ENCODE data around the gene ENOX1.

The ENOX1 gene

GRCh38 chr13:43316946-43317353 is 469.8 kb downstream of the ENOX1 start:
- no peaks in the 10 kb centered on the region for H3K27me3 ChIP-seq (ENCODE audit: control insufficient read depth in 1 of 2, insufficient read depth in 2 of 2, low read length in 2 of 2)
- peak overlapping the region in 1 of 2 donors; percentile 41 for H3K4me3 ChIP-seq (ENCODE audit: low read depth in 1 of 2, low read length in 2 of 2)
- H3K9ac ChIP-seq (ENCODE audit: low read length) = no peak overlapping the region
- H3K4me1 ChIP-seq (ENCODE audit: insufficient read depth, low read length) = peaks cover 20% of the 10 kb centered on the region
- no peak overlapping the region for H3K27ac ChIP-seq (ENCODE audit: low read depth, low read length)
- peaks cover 5% of the 10 kb centered on the region for H3K36me3 ChIP-seq (ENCODE audit: insufficient read depth, low read length)
- no peaks in the 10 kb centered on the region for H3K9me3 ChIP-seq (ENCODE audit: low read length)

GRCh38 chr13:43316281-43316680 is 470.5 kb downstream of the ENOX1 start:
- Histone ChIP-seq H3K9me3 (ENCODE audit: low read length) (no peaks in the 10 kb centered on the region), H3K9ac (ENCODE audit: low read length) (no peak overlapping the region), H3K27me3 (ENCODE audit: control insufficient read depth in 1 of 2, insufficient read depth in 2 of 2, low read length in 2 of 2) (no peaks in the 10 kb centered on the region), H3K36me3 (ENCODE audit: insufficient read depth, low read length) (no peaks in the 10 kb centered on the region), H3K4me3 (ENCODE audit: low read depth in 1 of 2, low read length in 2 of 2) (no peak overlapping the region), H3K4me1 (ENCODE audit: insufficient read depth, low read length) (peaks cover 20% of the 10 kb centered on the region), H3K27ac (ENCODE audit: low read depth, low read length) (no peak overlapping the region)

- H3K9ac ChIP-seq (ENCODE audit: low read length) = no peak overlapping the region
- H3K36me3 ChIP-seq (ENCODE audit: insufficient read depth, low read length) = no peaks in the 10 kb centered on the region
- no peaks in the 10 kb centered on the region for H3K9me3 ChIP-seq (ENCODE audit: low read length)
- no peak overlapping the region for H3K4me3 ChIP-seq (ENCODE audit: low read depth in 1 of 2, low read length in 2 of 2)
- H3K27me3 ChIP-seq (ENCODE audit: control insufficient read depth in 1 of 2, insufficient read depth in 2 of 2, low read length in 2 of 2) = no peaks in the 10 kb centered on the region
- H3K4me1 ChIP-seq (ENCODE audit: insufficient read depth, low read length) = peaks cover 20% of the 10 kb centered on the region
- H3K27ac ChIP-seq (ENCODE audit: low read depth, low read length) = no peak overlapping the region
These were observed 471.2 kb downstream of the ENOX1 start for GRCh38 chr13:43315522-43315921.

- Histone ChIP-seq H3K4me3 (ENCODE audit: low read depth in 1 of 2, low read length in 2 of 2) (no peak overlapping the region), H3K27ac (ENCODE audit: low read depth, low read length) (no peak overlapping the region), H3K27me3 (ENCODE audit: control insufficient read depth in 1 of 2, insufficient read depth in 2 of 2, low read length in 2 of 2) (no peaks in the 10 kb centered on the region), H3K9me3 (ENCODE audit: low read length) (no peaks in the 10 kb centered on the region), H3K36me3 (ENCODE audit: insufficient read depth, low read length) (no peaks in the 10 kb centered on the region), H3K4me1 (ENCODE audit: insufficient read depth, low read length) (peaks cover 40% of the 10 kb centered on the region), H3K9ac (ENCODE audit: low read length) (no peak overlapping the region)
These were observed 477.5 kb downstream of the ENOX1 start for GRCh38 chr13:43309311-43309710.

- peaks cover 53% of the 10 kb centered on the region for H3K4me1 ChIP-seq (ENCODE audit: insufficient read depth, low read length)
- peak overlapping the region; percentile 16 for H3K27ac ChIP-seq (ENCODE audit: low read depth, low read length)
- H3K27me3 ChIP-seq (ENCODE audit: control insufficient read depth in 1 of 2, insufficient read depth in 2 of 2, low read length in 2 of 2) = no peaks in the 10 kb centered on the region
- H3K36me3 ChIP-seq (ENCODE audit: insufficient read depth, low read length) = no peaks in the 10 kb centered on the region
- no peak overlapping the region for H3K9ac ChIP-seq (ENCODE audit: low read length)
- no peaks in the 10 kb centered on the region for H3K9me3 ChIP-seq (ENCODE audit: low read length)
- no peak overlapping the region for H3K4me3 ChIP-seq (ENCODE audit: low read depth in 1 of 2, low read length in 2 of 2)
These were observed 478.8 kb downstream of the ENOX1 start for GRCh38 chr13:43307921-43308433.

- no peak overlapping the region for H3K4me3 ChIP-seq (ENCODE audit: low read depth in 1 of 2, low read length in 2 of 2)
- H3K27ac ChIP-seq (ENCODE audit: low read depth, low read length) = peak overlapping the region; percentile 66
- no peaks in the 10 kb centered on the region for H3K27me3 ChIP-seq (ENCODE audit: control insufficient read depth in 1 of 2, insufficient read depth in 2 of 2, low read length in 2 of 2)
- H3K36me3 ChIP-seq (ENCODE audit: insufficient read depth, low read length) = no peaks in the 10 kb centered on the region
- H3K9ac ChIP-seq (ENCODE audit: low read length) = no peak overlapping the region
- H3K4me1 ChIP-seq (ENCODE audit: insufficient read depth, low read length) = peaks cover 57% of the 10 kb centered on the region
- H3K9me3 ChIP-seq (ENCODE audit: low read length) = no peaks in the 10 kb centered on the region
These were observed 479.4 kb downstream of the ENOX1 start for GRCh38 chr13:43307221-43307920.

GRCh38 chr13:43306372-43306771 is 480.4 kb downstream of the ENOX1 start:
- H3K4me3 ChIP-seq (ENCODE audit: low read depth in 1 of 2, low read length in 2 of 2) = no peak overlapping the region
- H3K27ac ChIP-seq (ENCODE audit: low read depth, low read length) = peak overlapping the region; percentile 66
- no peak overlapping the region for H3K9ac ChIP-seq (ENCODE audit: low read length)
- H3K4me1 ChIP-seq (ENCODE audit: insufficient read depth, low read length) = peaks cover 57% of the 10 kb centered on the region
- H3K36me3 ChIP-seq (ENCODE audit: insufficient read depth, low read length) = no peaks in the 10 kb centered on the region
- H3K9me3 ChIP-seq (ENCODE audit: low read length) = no peaks in the 10 kb centered on the region
- no peaks in the 10 kb centered on the region for H3K27me3 ChIP-seq (ENCODE audit: control insufficient read depth in 1 of 2, insufficient read depth in 2 of 2, low read length in 2 of 2)

- Histone ChIP-seq H3K27ac (ENCODE audit: low read depth, low read length) (peak overlapping the region; percentile 66), H3K36me3 (ENCODE audit: insufficient read depth, low read length) (no peaks in the 10 kb centered on the region), H3K9me3 (ENCODE audit: low read length) (no peaks in the 10 kb centered on the region), H3K4me3 (ENCODE audit: low read depth in 1 of 2, low read length in 2 of 2) (no peak overlapping the region), H3K9ac (ENCODE audit: low read length) (no peak overlapping the region), H3K27me3 (ENCODE audit: control insufficient read depth in 1 of 2, insufficient read depth in 2 of 2, low read length in 2 of 2) (no peaks in the 10 kb centered on the region), H3K4me1 (ENCODE audit: insufficient read depth, low read length) (peaks cover 65% of the 10 kb centered on the region)
These were observed 481.4 kb downstream of the ENOX1 start for GRCh38 chr13:43305416-43305815.

GRCh38 chr13:43304945-43305344 is 481.8 kb downstream of the ENOX1 start:
- H3K9ac ChIP-seq (ENCODE audit: low read length) = no peak overlapping the region
- H3K27ac ChIP-seq (ENCODE audit: low read depth, low read length) = peak overlapping the region; percentile 3
- H3K9me3 ChIP-seq (ENCODE audit: low read length) = no peaks in the 10 kb centered on the region
- H3K36me3 ChIP-seq (ENCODE audit: insufficient read depth, low read length) = no peaks in the 10 kb centered on the region
- H3K4me3 ChIP-seq (ENCODE audit: low read depth in 1 of 2, low read length in 2 of 2) = no peak overlapping the region
- H3K27me3 ChIP-seq (ENCODE audit: control insufficient read depth in 1 of 2, insufficient read depth in 2 of 2, low read length in 2 of 2) = no peaks in the 10 kb centered on the region
- peaks cover 69% of the 10 kb centered on the region for H3K4me1 ChIP-seq (ENCODE audit: insufficient read depth, low read length)

GRCh38 chr13:43304449-43304848 is 482.3 kb downstream of the ENOX1 start:
- Histone ChIP-seq H3K4me3 (ENCODE audit: low read depth in 1 of 2, low read length in 2 of 2) (no peak overlapping the region), H3K27me3 (ENCODE audit: control insufficient read depth in 1 of 2, insufficient read depth in 2 of 2, low read length in 2 of 2) (no peaks in the 10 kb centered on the region), H3K4me1 (ENCODE audit: insufficient read depth, low read length) (peaks cover 70% of the 10 kb centered on the region), H3K36me3 (ENCODE audit: insufficient read depth, low read length) (no peaks in the 10 kb centered on the region), H3K9ac (ENCODE audit: low read length) (no peak overlapping the region), H3K9me3 (ENCODE audit: low read length) (no peaks in the 10 kb centered on the region), H3K27ac (ENCODE audit: low read depth, low read length) (peak overlapping the region; percentile 3)

GRCh38 chr13:43303033-43303729 is 483.6 kb downstream of the ENOX1 start:
- no peaks in the 10 kb centered on the region for H3K9me3 ChIP-seq (ENCODE audit: low read length)
- H3K27ac ChIP-seq (ENCODE audit: low read depth, low read length) = peak overlapping the region; percentile 69
- no peaks in the 10 kb centered on the region for H3K27me3 ChIP-seq (ENCODE audit: control insufficient read depth in 1 of 2, insufficient read depth in 2 of 2, low read length in 2 of 2)
- H3K4me1 ChIP-seq (ENCODE audit: insufficient read depth, low read length) = peaks cover 76% of the 10 kb centered on the region
- H3K9ac ChIP-seq (ENCODE audit: low read length) = no peak overlapping the region
- H3K36me3 ChIP-seq (ENCODE audit: insufficient read depth, low read length) = no peaks in the 10 kb centered on the region
- H3K4me3 ChIP-seq (ENCODE audit: low read depth in 1 of 2, low read length in 2 of 2) = no peak overlapping the region
